Measurements from ENCODE around the gene ANK3. TPM values are rescaled to one million over a fixed set of nuclear protein-coding genes. Genes with fewer than 3 reads are reported as not detected.

Gene ANK3
- total RNA-seq, 2 experiments from 2014 or later, result 24.0 to 25.2 TPM

DNA sequence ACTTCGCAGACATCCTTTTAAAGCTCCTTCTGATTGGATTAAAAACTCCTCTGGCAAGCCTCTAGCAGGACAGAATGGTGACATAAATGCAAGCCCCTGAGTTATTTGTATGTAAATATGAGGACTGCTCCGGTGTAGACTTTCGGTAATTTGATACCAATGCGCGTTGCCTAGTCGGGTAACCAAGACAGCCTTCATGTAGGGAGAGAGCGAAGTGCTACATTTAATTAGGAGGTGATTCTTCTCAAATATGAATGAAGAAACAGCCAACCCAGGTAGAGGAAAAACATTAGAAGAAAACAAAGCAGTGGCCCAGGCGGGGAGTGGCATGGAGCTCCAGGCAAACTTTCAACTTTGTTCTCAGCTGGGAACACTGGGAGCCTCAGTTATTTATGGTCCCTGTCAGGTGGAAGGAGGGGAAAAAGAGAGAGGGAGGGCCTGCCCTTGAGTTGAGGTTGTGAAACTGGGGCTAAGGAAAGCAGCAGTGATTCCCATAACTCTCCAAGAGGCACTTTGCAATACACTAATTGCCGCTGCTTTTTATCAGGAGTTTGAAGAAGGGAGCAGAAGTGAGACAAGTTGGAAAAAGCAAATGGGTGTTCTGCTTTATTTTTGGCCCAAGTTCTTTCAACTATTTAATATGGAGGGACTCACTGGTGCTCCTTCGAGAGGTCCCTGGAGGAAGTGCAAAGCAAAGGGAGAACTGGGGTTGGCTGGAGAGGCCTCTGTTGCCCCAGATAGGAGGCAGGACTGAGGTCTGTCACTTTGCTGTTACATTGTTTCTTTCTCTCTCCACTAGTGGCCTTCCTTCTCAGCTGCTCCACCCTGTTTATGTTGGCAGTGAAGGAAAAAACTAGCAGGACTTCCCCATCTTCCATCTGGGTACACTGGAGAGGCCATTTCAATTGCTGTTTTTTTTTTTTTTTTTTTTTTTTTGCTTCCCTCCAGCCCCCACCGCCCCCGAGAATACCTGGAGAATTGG is 248.7 kb downstream of the ANK3 start:
- peaks cover 10% of the 10 kb centered on the region for H3K4me1 Mint-ChIP-seq
- peaks cover 10% of the 10 kb centered on the region for H3K36me3 Mint-ChIP-seq (ENCODE audit: low read depth)
- H3K9me3 Mint-ChIP-seq (ENCODE audit: low read depth), result no peaks in the 10 kb centered on the region
- H3K27ac Mint-ChIP-seq, result no peak overlapping the region
- no peak overlapping the region for H3K4me3 Mint-ChIP-seq
- ATAC-seq, result no peak
- H3K27me3 Mint-ChIP-seq, result no peaks in the 10 kb centered on the region
- no peak for DNase-seq
- intact Hi-C loops (cut with DNase I, micrococcal nuclease), result no loop called here
- CTCF ChIA-PET, result interaction anchor here (1.4 kb wide), 1 partner anchor 26 kb away, joined by 4 read pairs; no protein-coding TSS in a partner anchor
- POLR2A ChIA-PET, result no interaction called here

DNA sequence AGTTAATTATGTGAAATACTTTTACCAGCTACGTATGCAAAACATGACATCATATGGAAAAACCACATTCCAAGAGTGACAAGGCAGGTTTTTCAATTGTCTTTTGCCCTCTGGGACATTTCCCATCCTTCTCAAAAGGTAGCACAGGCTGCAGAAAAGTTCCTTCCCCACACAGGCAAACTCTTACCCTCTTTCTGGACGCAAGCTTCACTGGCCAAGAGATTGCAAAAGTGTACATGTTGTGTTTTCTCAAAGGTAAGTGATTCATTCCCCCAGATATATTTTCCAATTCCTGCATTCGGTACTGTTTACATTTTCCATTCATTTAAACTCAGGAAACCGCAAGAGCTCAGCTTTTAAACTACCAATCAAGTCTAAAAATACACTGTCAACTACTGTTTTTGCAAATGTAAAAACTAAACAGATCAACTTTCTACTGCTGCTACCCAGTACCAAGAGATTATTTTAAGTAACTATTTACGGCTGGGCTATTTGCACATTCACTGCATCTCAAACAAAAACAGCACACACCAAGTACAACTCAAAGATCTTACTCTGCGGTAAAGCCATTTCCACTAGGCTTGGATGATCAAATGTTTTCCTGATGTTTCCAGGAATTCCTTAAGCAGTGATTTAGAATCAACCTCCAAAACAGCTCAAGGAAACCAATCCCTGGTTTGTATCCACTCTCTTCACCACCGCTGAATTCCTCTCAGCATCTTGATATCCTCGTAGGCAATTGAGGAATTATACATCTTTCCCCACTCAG is 249.7 kb downstream of the ANK3 start:
- DNase-seq (no peak), ATAC-seq (no peak)
- Mint-ChIP-seq H3K36me3 (ENCODE audit: low read depth) (peaks cover 11% of the 10 kb centered on the region), H3K27me3 (no peaks in the 10 kb centered on the region), H3K4me1 (peaks cover 10% of the 10 kb centered on the region), H3K9me3 (ENCODE audit: low read depth) (no peaks in the 10 kb centered on the region), H3K27ac (peak overlapping the region; percentile 35), H3K4me3 (no peak overlapping the region)
- ChIA-PET CTCF (interaction anchor here (0.7 to 1.4 kb wide), 2 partner anchors 11 to 25 kb away, joined by 3 to 4 read pairs; no protein-coding TSS in a partner anchor), POLR2A (no interaction called here)
- intact Hi-C loops (cut with DNase I, micrococcal nuclease), result no loop called here

DNA sequence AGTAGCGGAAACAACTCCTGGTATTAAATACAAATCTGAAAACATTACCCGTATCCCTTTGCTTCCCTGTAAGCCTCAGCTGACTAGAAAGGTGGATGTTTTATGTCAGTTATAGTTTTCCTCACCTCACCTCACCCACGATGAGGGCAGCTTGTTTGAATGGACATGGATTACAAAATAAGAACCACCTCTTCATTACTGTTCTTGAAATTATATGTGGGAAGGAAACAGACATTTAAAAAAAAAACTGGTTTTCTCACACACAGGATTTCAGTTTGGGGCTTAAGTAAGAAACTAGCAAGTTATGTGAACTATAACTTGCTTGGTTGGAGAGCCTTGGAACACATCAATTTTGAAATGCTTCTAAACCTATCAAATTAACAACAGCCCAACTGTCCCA is 250.4 kb downstream of the ANK3 start:
- Mint-ChIP-seq H3K4me1 (peaks cover 10% of the 10 kb centered on the region), H3K27ac (no peak overlapping the region), H3K27me3 (no peaks in the 10 kb centered on the region), H3K4me3 (no peak overlapping the region), H3K36me3 (ENCODE audit: low read depth) (peaks cover 11% of the 10 kb centered on the region), H3K9me3 (ENCODE audit: low read depth) (no peaks in the 10 kb centered on the region)
- POLR2A ChIA-PET, result no interaction called here
- DNase-seq, result no peak
- intact Hi-C loops (cut with DNase I, micrococcal nuclease), result no loop called here
- CTCF ChIA-PET, result interaction anchor here (0.7 to 1.4 kb wide), 2 partner anchors 11 to 24 kb away, joined by 3 to 4 read pairs; no protein-coding TSS in a partner anchor
- ATAC-seq, result no peak

GRCh38 chr10:60138842-60139241 is 250.8 kb downstream of the ANK3 start:
- Mint-ChIP-seq H3K36me3 (ENCODE audit: low read depth) (peaks cover 11% of the 10 kb centered on the region), H3K9me3 (ENCODE audit: low read depth) (no peaks in the 10 kb centered on the region), H3K4me3 (no peak overlapping the region), H3K4me1 (peaks cover 10% of the 10 kb centered on the region), H3K27me3 (no peaks in the 10 kb centered on the region), H3K27ac (no peak overlapping the region)
- ChIA-PET POLR2A (no interaction called here), CTCF (no interaction called here)
- ATAC-seq, result no peak
- intact Hi-C loops (cut with DNase I, micrococcal nuclease), result no loop called here
- DNase-seq, result no peak

- intact Hi-C loops (cut with DNase I, micrococcal nuclease), result no loop called here
- no peak for ATAC-seq
- peaks cover 14% of the 10 kb centered on the region for H3K36me3 Mint-ChIP-seq (ENCODE audit: low read depth)
- H3K27me3 Mint-ChIP-seq, result no peaks in the 10 kb centered on the region
- H3K4me3 Mint-ChIP-seq, result no peak overlapping the region
- H3K4me1 Mint-ChIP-seq, result peaks cover 10% of the 10 kb centered on the region
- no peak overlapping the region for H3K27ac Mint-ChIP-seq
- no peak for DNase-seq
- H3K9me3 Mint-ChIP-seq (ENCODE audit: low read depth), result no peaks in the 10 kb centered on the region
- CTCF ChIA-PET, result interaction anchor here (0.6 kb wide), 1 partner anchor 19 kb away, joined by 3 read pairs; no protein-coding TSS in a partner anchor
- POLR2A ChIA-PET, result no interaction called here
Observed at GRCh38 chr10:60138026-60138425, 251.6 kb downstream of the ANK3 start.

DNA sequence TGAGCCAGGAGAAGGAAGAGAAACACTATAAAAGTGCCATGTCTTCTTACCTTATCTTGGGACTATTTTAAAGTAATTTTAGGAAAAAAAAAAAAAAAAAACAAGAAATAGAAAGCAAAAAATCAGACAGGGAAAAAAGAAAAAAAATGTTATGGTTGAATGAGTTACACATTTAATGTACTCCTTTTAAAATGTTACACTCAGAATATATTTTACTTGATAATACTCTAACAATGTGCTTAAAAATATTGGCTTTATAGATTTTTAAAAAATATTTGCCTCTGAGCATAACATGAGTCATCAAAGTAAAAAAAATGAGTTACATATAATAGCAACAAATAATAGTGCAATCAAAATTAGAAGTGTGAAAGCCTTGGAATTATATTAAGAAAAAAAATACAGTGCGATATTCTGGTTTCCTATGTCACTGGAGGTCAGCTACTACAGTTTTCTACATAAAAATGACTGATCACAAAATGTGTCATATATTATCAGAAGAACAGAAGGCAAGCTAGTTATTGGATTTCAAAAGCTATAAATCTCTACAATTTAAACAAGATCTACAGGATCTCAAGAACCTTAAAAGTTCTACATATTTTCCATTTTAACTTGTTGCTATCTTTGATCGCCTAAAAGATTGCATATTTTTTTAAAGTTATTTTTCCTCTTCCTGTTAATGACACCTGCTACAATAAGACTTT is 252.2 kb downstream of the ANK3 start:
- Mint-ChIP-seq H3K4me1 (peaks cover 10% of the 10 kb centered on the region), H3K27ac (no peak overlapping the region), H3K4me3 (no peak overlapping the region), H3K27me3 (no peaks in the 10 kb centered on the region), H3K9me3 (ENCODE audit: low read depth) (no peaks in the 10 kb centered on the region), H3K36me3 (ENCODE audit: low read depth) (peaks cover 14% of the 10 kb centered on the region)
- DNase-seq (no peak), ATAC-seq (no peak)
- ChIA-PET POLR2A (no interaction called here), CTCF (interaction anchor here (0.6 kb wide), 1 partner anchor 20 kb away, joined by 3 read pairs; no protein-coding TSS in a partner anchor)
- intact Hi-C loops (cut with DNase I, micrococcal nuclease), result no loop called here

GRCh38 chr10:60135020-60135419 is 254.7 kb downstream of the ANK3 start:
- H3K4me3 Mint-ChIP-seq, result no peak overlapping the region
- CTCF ChIA-PET, result no interaction called here
- H3K4me1 Mint-ChIP-seq, result peaks cover 4% of the 10 kb centered on the region
- intact Hi-C loops (cut with DNase I, micrococcal nuclease), result no loop called here
- ATAC-seq (no peak), DNase-seq (no peak)
- no peaks in the 10 kb centered on the region for H3K27me3 Mint-ChIP-seq
- peaks cover 13% of the 10 kb centered on the region for H3K36me3 Mint-ChIP-seq (ENCODE audit: low read depth)
- no peaks in the 10 kb centered on the region for H3K9me3 Mint-ChIP-seq (ENCODE audit: low read depth)
- POLR2A ChIA-PET, result no interaction called here
- peak overlapping the region; percentile 17 for H3K27ac Mint-ChIP-seq

DNA sequence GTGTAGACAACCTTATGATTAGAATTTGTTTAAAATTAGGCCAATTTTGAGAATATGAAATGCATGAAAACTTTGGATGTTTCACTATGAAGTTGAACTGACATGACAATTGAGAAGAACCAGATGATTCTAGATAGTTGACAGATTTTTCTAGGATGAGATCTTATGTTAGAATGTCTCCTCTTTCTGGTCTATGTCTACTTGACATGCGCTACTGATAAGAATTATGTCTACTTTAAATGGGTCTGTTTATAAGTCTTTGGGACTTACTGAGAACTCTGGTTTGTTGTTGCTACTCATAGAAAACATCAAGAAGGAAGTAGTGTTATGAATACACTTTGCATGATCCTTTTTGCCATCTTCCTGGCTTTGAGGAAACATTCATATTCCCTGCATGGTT is 255.1 kb downstream of the ANK3 start:
- intact Hi-C loops (cut with DNase I, micrococcal nuclease), result no loop called here
- no peaks in the 10 kb centered on the region for H3K27me3 Mint-ChIP-seq
- no peak overlapping the region for H3K4me3 Mint-ChIP-seq
- ATAC-seq, result no peak
- H3K4me1 Mint-ChIP-seq, result peaks cover 4% of the 10 kb centered on the region
- CTCF ChIA-PET, result no interaction called here
- H3K9me3 Mint-ChIP-seq (ENCODE audit: low read depth), result no peaks in the 10 kb centered on the region
- DNase-seq, result no peak
- POLR2A ChIA-PET, result no interaction called here
- peaks cover 13% of the 10 kb centered on the region for H3K36me3 Mint-ChIP-seq (ENCODE audit: low read depth)
- no peak overlapping the region for H3K27ac Mint-ChIP-seq

DNA sequence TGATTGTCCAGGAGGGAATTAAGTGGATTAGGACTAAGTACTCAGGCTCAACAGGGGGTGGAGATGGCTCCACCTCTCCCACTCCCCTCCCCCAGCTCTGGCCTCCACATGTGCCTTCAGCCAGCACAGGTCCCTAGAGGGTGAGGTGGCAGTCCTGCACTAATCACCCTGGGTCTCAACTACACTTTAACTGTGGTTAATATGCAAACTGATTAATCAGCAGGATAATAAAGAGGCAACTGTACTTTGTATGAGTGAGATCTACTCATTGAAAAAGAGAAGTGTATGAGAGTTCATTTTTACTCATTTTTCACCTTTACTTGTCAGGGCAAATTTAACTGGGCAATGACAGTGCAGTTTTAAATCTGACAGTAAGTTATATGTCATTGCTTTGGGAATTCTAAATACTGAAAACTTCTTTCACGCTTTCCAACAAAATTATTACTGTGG is 259.5 kb downstream of the ANK3 start:
- CTCF ChIA-PET, result no interaction called here
- Mint-ChIP-seq H3K27me3 (no peaks in the 10 kb centered on the region), H3K9me3 (ENCODE audit: low read depth) (no peaks in the 10 kb centered on the region), H3K27ac (no peak overlapping the region), H3K36me3 (ENCODE audit: low read depth) (peaks cover 11% of the 10 kb centered on the region), H3K4me1 (no peaks in the 10 kb centered on the region), H3K4me3 (no peak overlapping the region)
- POLR2A ChIA-PET, result no interaction called here
- DNase-seq, result no peak
- intact Hi-C loops (cut with DNase I, micrococcal nuclease), result no loop called here
- ATAC-seq, result no peak

GRCh38 chr10:60125895-60126294 is 263.8 kb downstream of the ANK3 start:
- H3K9me3 Mint-ChIP-seq (ENCODE audit: low read depth), result no peaks in the 10 kb centered on the region
- intact Hi-C loops (cut with DNase I, micrococcal nuclease), result no loop called here

GRCh38 chr10:60124536-60124935 is 265.1 kb downstream of the ANK3 start:
- H3K9me3 Mint-ChIP-seq (ENCODE audit: low read depth), result no peaks in the 10 kb centered on the region
- H3K36me3 Mint-ChIP-seq (ENCODE audit: low read depth), result peaks cover 3% of the 10 kb centered on the region
- ChIA-PET POLR2A (no interaction called here), CTCF (interaction anchor here (1.8 kb wide), 1 partner anchor 10 kb away, joined by 7 read pairs; no protein-coding TSS in a partner anchor)
- H3K27me3 Mint-ChIP-seq, result no peaks in the 10 kb centered on the region
- DNase-seq, result no peak
- H3K4me3 Mint-ChIP-seq, result no peak overlapping the region
- intact Hi-C loops (cut with DNase I, micrococcal nuclease), result no loop called here
- no peak overlapping the region for H3K27ac Mint-ChIP-seq
- no peaks in the 10 kb centered on the region for H3K4me1 Mint-ChIP-seq
- no peak for ATAC-seq

More at GRCh38 chr10:60125895-60126294, 263.8 kb downstream of the ANK3 start:
- H3K27ac Mint-ChIP-seq, result no peak overlapping the region
- H3K27me3 Mint-ChIP-seq, result no peaks in the 10 kb centered on the region
- ChIA-PET POLR2A (no interaction called here), CTCF (interaction anchor here (1.8 kb wide), 1 partner anchor 11 kb away, joined by 7 read pairs; no protein-coding TSS in a partner anchor)
- no peaks in the 10 kb centered on the region for H3K4me1 Mint-ChIP-seq
- no peak overlapping the region for H3K4me3 Mint-ChIP-seq
- DNase-seq (no peak), ATAC-seq (no peak)
- no peaks in the 10 kb centered on the region for H3K36me3 Mint-ChIP-seq (ENCODE audit: low read depth)
